GM12878 (cell line): Measurements from ENCODE around the gene PSME3. TPM values are rescaled to one million over a fixed set of nuclear protein-coding genes. Genes with fewer than 3 reads are reported as not detected.

Source experiments
- ATAC-seq: fragments of 200-7000 bp; cut with Tn5 transposase; 3 replicates; pipeline ENCODE4 v1.9.1; 2020; ENCODE audit warnings: mild to moderate bottlenecking, moderate library complexity
- BruUV-seq: library from RNA; stranded (reverse); fragments of 400-500 nt; replicated peaks from 2 replicates; lab custom pipeline; 2021; lab: Mats Ljungman, UMichigan
- CTCF ChIA-PET: fragments of 300-600 bp; sonication (Branson Sonifier 250); formaldehyde crosslinking; extraction: SDS; loops from one replicate; lab custom pipeline; 2021; ENCODE audit warnings: inconsistent platforms; lab: Yijun Ruan, JAX
- POLR2A ChIA-PET: fragments of 350-600 bp; formaldehyde crosslinking; extraction: SDS; loops from one replicate; lab custom pipeline; 2021; ENCODE audit warnings: inconsistent platforms; lab: Charles Lee
- RAD21 ChIA-PET: fragments of 300-600 bp; sonication (Branson Sonifier 250); formaldehyde crosslinking; loops from one replicate; lab custom pipeline; 2023; ENCODE audit warnings: antibody characterized with exemption; ENCODE audit not compliant: unreplicated experiment; lab: Charles Lee
- SMC1A ChIA-PET: fragments of 300-600 bp; sonication (Branson Sonifier 250); formaldehyde crosslinking; loops from one replicate; lab custom pipeline; 2023; ENCODE audit not compliant: unreplicated experiment, uncharacterized antibody; lab: Charles Lee
- DNase-seq: peaks from one replicate; pipeline ENCODE4 v3.0.0-alpha.2; 2011; ENCODE audit warnings: low read depth, low spot score
- FAIRE-seq: peaks from 3 replicates; lab custom pipeline; 2011; peaks lifted over from hg19 to GRCh38; lab: Jason Lieb, UNC
- H2AFZ ChIP-seq: 2 replicates; pipeline ENCODE4 v1.6.0; 2011; ENCODE audit warnings: low read depth, low read length, control low read depth; ENCODE audit not compliant: control insufficient read depth
- H3K27ac ChIP-seq: 2 replicates; pipeline ENCODE4 v1.5.1; 2011; ENCODE audit warnings: control low read depth; ENCODE audit not compliant: control insufficient read depth, insufficient read depth
- H3K27me3 ChIP-seq, 2 experiments: replicated peaks in 1 of 2; 2 replicates each; pipeline versions ENCODE4 v1.6.0 to v1.6.1; 2011; ENCODE audit warnings: low read length in 1 of 2; ENCODE audit not compliant: control insufficient read depth in 2 of 2, insufficient read depth in 2 of 2
- H3K36me3 ChIP-seq, 2 experiments: 2 replicates each; pipeline ENCODE4 v1.5.1; 2011; ENCODE audit warnings: low read length in 1 of 2; ENCODE audit not compliant: control insufficient read depth in 2 of 2, insufficient read depth in 2 of 2
- H3K4me1 ChIP-seq: 2 replicates; pipeline ENCODE4 v1.6.1; 2011; ENCODE audit warnings: mild to moderate bottlenecking, low read length, moderate library complexity, mixed read lengths; ENCODE audit not compliant: control insufficient read depth, insufficient read depth
- H3K4me2 ChIP-seq: 2 replicates; pipeline ENCODE4 v1.6.0; 2011; ENCODE audit warnings: control low read depth; ENCODE audit not compliant: control insufficient read depth, insufficient read depth
- H3K4me3 ChIP-seq: fragments of 200-600 bp; sonication (generic); 2 replicates; pipeline ENCODE4 v1.5.1; 2016
- H3K79me2 ChIP-seq: 2 replicates; pipeline ENCODE4 v1.6.0; 2011; ENCODE audit warnings: low read length; ENCODE audit not compliant: control insufficient read depth, insufficient read depth
- H3K9ac ChIP-seq: 2 replicates; pipeline ENCODE4 v1.8.0; 2011; ENCODE audit warnings: low read length, control low read depth, mixed read lengths; ENCODE audit not compliant: control insufficient read depth, insufficient read depth
- H3K9me3 ChIP-seq: replicated peaks from 3 replicates; pipeline ENCODE4 v1.5.1; 2011; ENCODE audit warnings: mild to moderate bottlenecking, low read length; ENCODE audit not compliant: control insufficient read depth, insufficient read depth
- H4K20me1 ChIP-seq: 2 replicates; pipeline ENCODE4 v1.6.0; 2011; ENCODE audit not compliant: control insufficient read depth, insufficient read depth
- BACH1 ChIP-seq: fragments of 450-650 bp; IDR thresholded peaks from 2 replicates; pipeline ENCODE4 v1.6.1; 2017; ENCODE audit warnings: mild to moderate bottlenecking, borderline replicate concordance
- BCL3 ChIP-seq: IDR thresholded peaks from 2 replicates; pipeline ENCODE4 v1.6.1; 2011; ENCODE audit warnings: borderline replicate concordance, low read depth, mild to moderate bottlenecking, moderate library complexity, low read length; ENCODE audit not compliant: insufficient read depth, poor library complexity, severe bottlenecking
- CEBPZ ChIP-seq: fragments of 150-350 bp; IDR thresholded peaks from 2 replicates; pipeline ENCODE4 v1.6.1; 2016; ENCODE audit warnings: low read depth, low read length
- FOS ChIP-seq: IDR thresholded peaks from 3 replicates; pipeline ENCODE4 v1.6.1; 2011; ENCODE audit warnings: borderline replicate concordance; ENCODE audit not compliant: insufficient read length; ENCODE audit errors: extremely low read depth
- KAT2A ChIP-seq: conservative IDR thresholded peaks from 2 replicates; pipeline ENCODE4 v1.6.1; 2011; ENCODE audit warnings: low read depth, low read length; ENCODE audit not compliant: control insufficient read depth
- NR2C1 ChIP-seq: fragments of 450-650 bp; IDR thresholded peaks from 2 replicates; pipeline ENCODE4 v1.6.1; 2017; ENCODE audit warnings: antibody characterized with exemption, mild to moderate bottlenecking, moderate library complexity
- PML ChIP-seq: IDR thresholded peaks from 2 replicates; pipeline ENCODE4 v1.6.1; 2012; ENCODE audit warnings: low read length, inconsistent platforms
- SP1 ChIP-seq: IDR thresholded peaks from one replicate; pipeline ENCODE4 v1.6.1; 2011; ENCODE audit warnings: low read depth, low read length
- SUZ12 ChIP-seq: fragments of 200-600 bp; sonication (generic); IDR thresholded peaks from one replicate; pipeline ENCODE4 v1.6.1; 2018; ENCODE audit warnings: antibody characterized with exemption, mild to moderate bottlenecking; ENCODE audit not compliant: unreplicated experiment
- USF1 ChIP-seq: IDR thresholded peaks from 2 replicates; pipeline ENCODE4 v1.6.1; 2011; ENCODE audit warnings: borderline replicate concordance, low read depth, mild to moderate bottlenecking, moderate library complexity, mixed read lengths, low read length; ENCODE audit not compliant: insufficient read depth; ENCODE audit errors: extremely low read length
- USF2 ChIP-seq: IDR thresholded peaks from 2 replicates; pipeline ENCODE4 v1.6.1; 2011; ENCODE audit warnings: low read depth, low read length, improper control_type of control experiment, borderline replicate concordance
- ZNF207 ChIP-seq: fragments of 450-650 bp; IDR thresholded peaks from 2 replicates; pipeline ENCODE4 v1.6.1; 2014; ENCODE audit warnings: antibody characterized with exemption, mild to moderate bottlenecking, borderline replicate concordance
- ZNF622 ChIP-seq: fragments of 450-650 bp; IDR thresholded peaks from 2 replicates; pipeline ENCODE4 v1.6.1; 2017; ENCODE audit warnings: mild to moderate bottlenecking, inconsistent platforms
- ZNF687 ChIP-seq: fragments of 450-650 bp; IDR thresholded peaks from 2 replicates; pipeline ENCODE4 v1.6.1; 2017; ENCODE audit warnings: mild to moderate bottlenecking, moderate library complexity
- WGBS: methylation state at CpG from one replicate; pipeline ENCODE4 v1.1.6; 2016; ENCODE audit warnings: low lambda C conversion rate; ENCODE audit not compliant: insufficient replicate concordance, insufficient coverage; ENCODE audit errors: missing lambda C conversion rate; 5-methylcytosine and 5-hydroxymethylcytosine counted together
- in situ Hi-C: fragments of 300-500 bp; cut with MboI; formaldehyde crosslinking; loops from 9 replicates; pipeline ENCODE4 v1.14.3; 2018; ENCODE audit warnings: mixed read lengths
- intact Hi-C: fragments of 100-400 bp; cut with micrococcal nuclease; formaldehyde crosslinking; loops from one replicate; pipeline ENCODE4 v1.14.2; 2022; ENCODE audit not compliant: unreplicated experiment
- polyA plus RNA-seq, 11 experiments: library from polyadenylated mRNA; depleted of rRNA in 4 of 11; unstranded in 6 of 11; stranded (reverse) in 5 of 11; fragments of >200 nt; fragmentation: Nextera tagmentation in 4 of 11; fragmentation: Illumina TruSeq in 1 of 11; extraction: Ambion mirVana in 4 of 11; extraction: Trizol in 1 of 11; gene quantifications; 1 replicate in 1 of 11; 2 replicates in 10 of 11; pipeline versions ENCODE4 v1.2.1 to v1.2.3, GENCODE V29; 2011 to 2016; ENCODE audit warnings: inconsistent platforms in 2 of 11, missing spikeins in 2 of 11, low read depth in 1 of 11
- total RNA-seq, 4 experiments: library from RNA; depleted of rRNA in 3 of 4; stranded (reverse); fragments of >200 nt in 3 of 4; fragmentation: Illumina TruSeq in 1 of 4; extraction: Trizol in 1 of 4; gene quantifications; 2 replicates each; pipeline versions ENCODE4 v1.2.1 to v1.2.3, GENCODE V29; 2013 to 2021

PSME3 gene
- total and polyA plus RNA-seq, 10 of the 15 experiments (the other 5 are each of a cell fraction or from before 2014, with no cell fraction given): 26.9 to 330 (median 137) TPM

- no peak overlapping the region for H3K4me2 ChIP-seq
- H3K79me2 ChIP-seq: no peaks in the 10 kb centered on the region
- H3K9ac ChIP-seq: no peak overlapping the region
- H3K4me1 ChIP-seq: no peaks in the 10 kb centered on the region
- no peak overlapping the region for H3K27ac ChIP-seq
- ChIA-PET RAD21 (no interaction called here), SMC1A (no interaction called here), POLR2A (no interaction called here), CTCF (no interaction called here)
- H3K4me3 ChIP-seq: no peak overlapping the region
- no peak for FAIRE-seq
- DNase-seq: no peak
- intact Hi-C loops: no loop called here
- WGBS: 66% methylated on average over 8 of the region's 8 CpGs
- H3K36me3 ChIP-seq: no peaks in the 10 kb centered on the region
- H4K20me1 ChIP-seq: no peaks in the 10 kb centered on the region
- in situ Hi-C loops: no loop called here
- ATAC-seq: no peak
- H3K9me3 ChIP-seq: no peaks in the 10 kb centered on the region
- BruUV-seq: no TSS peak
- no peak overlapping the region for H2AFZ ChIP-seq
- no peaks in the 10 kb centered on the region; a peak in 2 of 4 replicates for H3K27me3 ChIP-seq
- TF ChIP-seq ZNF687: no peak
- no peak for TF ChIP-seq USF2
- TF ChIP-seq BACH1: no peak
- TF ChIP-seq BCL3: no peak
- no peak for TF ChIP-seq ZNF207
- TF ChIP-seq PML: no peak
- TF ChIP-seq USF1: no peak
- TF ChIP-seq CEBPZ: no peak
- no peak for TF ChIP-seq SUZ12
- TF ChIP-seq SP1: no peak
- no peak for TF ChIP-seq FOS
- TF ChIP-seq ZNF622: no peak
- no peak for TF ChIP-seq NR2C1
- no peak for TF ChIP-seq KAT2A
These were observed 49.0 kb downstream of the PSME3 start for GRCh38 chr17:42882166-42882565.
